Loucy (cell line): ENCODE results near the gene TLCD3B.

Source experiments
- CTCF ChIP-seq: fragments of 200-600 bp; sonication (generic); conservative IDR thresholded peaks from 2 replicates; pipeline ENCODE4 v1.5.1; 2014; ENCODE audit warnings: mild to moderate bottlenecking, antibody characterized with exemption, low read length
- EZH2phosphoT487 ChIP-seq: fragments of 200-600 bp; IDR thresholded peaks from 2 replicates; pipeline ENCODE4 v1.6.1; 2018; ENCODE audit warnings: antibody characterized with exemption, mild to moderate bottlenecking, moderate library complexity, borderline replicate concordance

GRCh38 chr16:29992344-29992967, 38.6 kb downstream of the TLCD3B start:
- no peak for TF ChIP-seq CTCF
- TF ChIP-seq EZH2phosphoT487, result no peak
